NOMO-1 treated with dmso at 0.1 percent for 144 hours (cell line): ENCODE measurements around the gene QSOX2.
"Not testable (repeated sequence)": the region's sequence is repeated elsewhere in the genome, so short reads cannot be mapped to it uniquely, and the experiment has no call there.

Source experiments
- DNase-seq: peaks from one replicate; lab custom pipeline; 2025; ENCODE audit not compliant: unreplicated experiment; lab: John Stamatoyannopoulos, UW

The QSOX2 gene

DNA sequence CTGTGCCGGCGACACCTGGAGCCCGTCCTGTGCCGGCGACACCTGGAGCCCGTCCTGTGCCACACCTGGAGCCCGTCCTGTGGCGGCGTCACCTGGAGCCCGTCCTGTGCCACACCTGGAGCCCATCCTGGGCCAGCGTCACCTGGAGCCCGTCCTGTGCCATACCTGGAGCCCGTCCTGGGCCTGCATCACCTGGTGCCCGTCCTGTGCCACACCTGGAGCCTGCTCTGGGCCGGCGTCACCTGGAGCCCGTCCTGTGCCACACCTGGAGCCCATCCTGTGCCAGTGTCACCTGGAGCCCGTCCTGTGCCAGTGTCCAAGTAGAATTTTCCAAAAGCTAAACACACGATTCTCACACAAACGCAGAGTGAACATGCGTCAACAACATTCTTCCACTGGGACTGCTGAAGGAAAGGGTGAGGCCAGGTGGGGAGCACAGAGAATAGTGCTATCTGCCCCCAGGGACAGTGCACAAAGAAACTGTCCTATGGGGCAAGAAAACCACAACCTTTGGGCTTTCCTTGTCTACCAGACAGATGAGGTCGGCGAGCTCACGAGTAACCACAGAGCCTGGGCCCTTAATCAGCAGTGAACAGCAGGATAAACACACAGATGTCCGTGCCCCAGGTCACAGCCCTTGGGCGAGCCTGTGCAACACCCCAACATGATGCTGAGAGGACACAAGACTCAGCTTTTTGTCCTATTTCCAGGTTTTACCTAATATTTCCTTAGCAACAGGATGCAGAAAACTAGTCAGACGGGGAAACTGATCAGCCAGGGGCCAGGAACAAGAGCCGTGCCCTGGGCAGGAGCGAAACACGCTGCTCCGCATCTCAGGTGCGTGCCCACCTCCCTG, 7.9 kb downstream of the QSOX2 start:
- DNase-seq: no peak

DNA sequence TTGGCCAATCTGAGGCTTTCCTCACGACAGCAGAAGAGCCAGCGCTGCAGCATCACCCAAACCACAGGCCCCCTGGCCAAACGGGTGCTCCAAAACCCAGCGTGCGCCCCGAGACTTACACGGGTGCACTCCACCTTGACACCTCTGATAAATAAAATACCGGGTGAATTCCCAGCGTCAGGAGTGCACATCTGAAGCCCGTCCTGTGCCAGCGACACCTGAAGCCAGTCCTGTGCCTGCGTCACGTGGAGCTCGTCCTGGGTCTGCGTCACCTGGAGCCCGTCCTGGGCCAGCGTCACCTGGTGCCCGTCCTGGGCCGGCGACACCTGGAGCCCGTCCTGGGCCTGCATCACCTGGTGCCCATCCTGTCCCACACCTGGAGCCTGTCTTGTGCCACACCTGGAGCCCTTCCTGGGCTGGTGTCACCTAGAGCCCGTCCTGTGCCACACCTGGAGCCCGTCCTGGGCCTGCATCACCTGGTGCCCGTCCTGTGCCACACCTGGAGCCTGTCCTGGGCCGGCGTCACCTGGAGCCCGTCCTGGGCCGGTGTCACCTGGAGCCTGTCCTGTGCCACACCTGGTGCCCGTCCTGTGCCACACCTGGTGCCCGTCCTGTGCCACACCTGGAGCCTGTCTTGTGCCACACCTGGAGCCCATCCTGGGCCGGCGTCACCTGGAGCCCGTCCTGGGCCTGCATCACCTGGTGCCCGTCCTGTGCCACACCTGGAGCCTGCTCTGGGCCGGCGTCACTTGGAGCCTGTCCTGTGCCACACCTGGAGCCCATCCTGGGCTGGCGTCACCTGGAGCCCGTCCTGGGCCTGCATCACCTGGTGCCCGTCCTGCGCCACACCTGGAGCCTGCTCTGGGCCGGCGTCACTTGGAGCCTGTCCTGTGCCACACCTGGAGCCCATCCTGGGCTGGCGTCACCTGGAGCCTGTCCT, 8.9 kb downstream of the QSOX2 start:
- DNase-seq: not testable (repeated sequence)

DNA sequence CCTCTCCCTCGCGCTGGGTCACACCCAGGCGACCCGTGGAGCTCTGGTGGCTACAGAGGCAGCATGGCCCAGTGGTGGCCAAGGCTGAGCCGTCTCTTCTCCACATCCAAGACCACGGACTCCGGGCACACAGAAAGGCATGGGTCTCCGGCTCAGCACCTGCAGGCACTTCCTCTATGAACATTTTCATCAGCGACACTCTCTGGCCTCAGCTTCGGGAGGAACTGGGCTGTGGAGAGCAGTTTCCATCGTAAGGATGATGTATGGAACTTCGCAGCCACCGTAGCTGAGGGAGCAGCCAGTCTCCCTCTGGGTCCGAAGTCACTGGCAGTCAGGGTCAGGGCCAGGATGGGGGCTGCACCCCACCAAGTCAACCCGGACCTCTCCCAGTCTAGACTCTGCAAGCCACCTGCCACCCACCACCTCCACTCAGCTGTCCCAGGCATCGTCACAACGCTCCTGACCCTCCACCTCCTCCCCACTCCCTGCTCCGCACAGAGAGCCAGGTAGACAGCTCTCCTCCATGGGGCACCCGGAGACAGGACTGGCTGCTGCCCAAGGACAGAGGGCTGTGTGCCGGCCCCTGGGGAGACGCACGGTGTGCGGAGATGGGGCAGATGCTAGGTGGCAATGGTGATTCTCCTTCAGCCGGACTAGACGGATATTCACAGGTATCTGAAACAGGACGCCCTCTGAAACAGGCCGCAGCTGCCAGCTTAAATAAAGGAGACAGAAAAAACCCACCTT, 9.7 kb downstream of the QSOX2 start:
- DNase-seq: no peak

DNA sequence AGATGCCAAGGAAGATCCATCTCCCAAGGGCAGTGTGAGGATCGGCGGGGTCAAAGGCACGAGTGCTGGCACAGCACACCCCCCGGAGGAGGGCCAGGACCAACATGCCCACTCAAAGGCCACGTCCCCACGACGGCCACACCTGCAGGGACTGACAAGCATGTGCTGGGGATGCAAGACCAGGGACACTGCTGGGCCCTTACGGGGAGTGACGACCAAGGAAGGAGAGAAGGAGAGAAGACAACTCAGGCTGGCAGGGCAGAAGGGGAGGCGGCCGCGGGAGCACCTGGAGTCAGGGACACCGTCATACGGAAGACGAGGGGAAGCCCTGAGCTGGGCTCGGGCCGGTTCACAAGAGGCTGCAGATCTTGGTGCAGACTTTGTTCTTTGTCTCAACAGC, 10.4 kb downstream of the QSOX2 start:
- DNase-seq: no peak

DNA sequence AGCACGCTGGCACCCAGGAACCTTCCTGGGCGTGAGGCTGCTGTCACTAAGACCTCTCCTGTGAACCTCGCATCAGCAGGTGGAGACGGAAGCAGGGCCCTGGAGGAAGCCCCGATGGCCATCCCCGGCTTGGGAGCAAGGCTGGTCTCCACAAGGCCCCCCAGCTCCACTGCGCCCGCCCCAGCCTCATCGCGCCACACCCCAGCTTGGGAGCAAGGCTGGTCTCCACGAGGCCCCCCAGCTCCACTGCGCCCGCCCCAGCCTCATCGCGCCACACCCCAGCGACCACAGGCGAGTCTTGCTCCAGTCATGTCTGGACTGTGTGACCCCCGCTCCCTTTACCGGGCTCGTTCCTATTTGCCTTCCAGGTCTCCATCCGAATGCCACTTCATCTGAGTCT, 11.0 kb downstream of the QSOX2 start:
- DNase-seq: no peak

DNA sequence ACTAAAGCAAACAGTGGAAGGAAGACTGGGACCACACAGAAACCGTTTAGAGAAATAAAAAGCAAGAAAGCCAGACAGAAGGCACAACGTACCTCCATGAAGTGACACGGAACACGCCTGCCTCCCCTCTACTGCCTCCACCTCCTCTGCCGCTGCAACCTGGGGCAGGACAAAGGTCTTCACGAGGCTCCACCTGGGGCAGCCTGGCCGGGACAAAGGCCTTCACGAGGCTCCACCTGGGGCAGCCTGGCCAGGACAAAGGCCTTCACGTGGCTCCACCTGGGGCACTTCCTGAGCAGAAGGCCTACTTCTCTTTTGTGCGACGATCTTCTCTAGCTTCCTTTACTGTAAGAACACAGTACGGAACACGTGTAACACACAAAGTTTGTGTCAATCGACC, 11.7 kb downstream of the QSOX2 start:
- no peak for DNase-seq

DNA sequence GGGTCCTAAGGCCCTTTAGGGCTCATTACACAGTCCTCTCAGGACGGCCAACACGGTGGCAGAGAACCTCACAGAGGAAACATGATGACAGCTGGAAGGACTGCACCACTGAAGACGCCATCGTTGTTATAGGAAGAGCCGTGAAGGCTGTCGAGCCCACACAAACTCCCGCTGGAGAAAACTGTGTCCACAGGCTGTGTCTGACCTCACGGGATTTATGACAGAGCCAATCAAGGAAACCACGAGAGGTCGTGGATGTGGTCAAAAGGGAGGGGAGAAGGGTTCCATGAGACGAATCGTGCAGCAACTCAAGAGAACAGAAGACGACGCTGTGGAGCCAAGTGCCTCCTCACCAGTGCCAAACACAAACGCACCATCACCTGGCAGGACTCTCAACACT, 12.2 kb downstream of the QSOX2 start:
- DNase-seq: no peak

DNA sequence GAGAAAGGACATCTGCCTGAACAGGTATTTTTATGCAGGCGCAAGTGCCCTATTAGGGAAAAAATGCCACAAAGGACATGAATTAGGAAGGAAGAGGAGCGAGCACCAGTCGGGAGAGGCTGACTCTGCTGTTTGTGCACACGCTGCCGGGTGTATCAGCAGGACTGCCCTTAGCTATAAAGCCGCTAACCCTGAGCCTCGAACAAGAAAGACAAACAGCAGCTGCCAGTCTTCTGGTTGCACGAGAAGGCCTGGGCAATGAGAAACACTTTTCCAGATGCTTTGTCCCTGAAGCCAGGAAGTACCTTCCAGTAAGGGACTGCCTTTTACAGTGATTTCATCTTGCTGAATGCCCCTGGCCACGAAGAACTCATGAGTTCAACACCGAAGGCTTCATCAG, 12.6 kb downstream of the QSOX2 start:
- no peak for DNase-seq

DNA sequence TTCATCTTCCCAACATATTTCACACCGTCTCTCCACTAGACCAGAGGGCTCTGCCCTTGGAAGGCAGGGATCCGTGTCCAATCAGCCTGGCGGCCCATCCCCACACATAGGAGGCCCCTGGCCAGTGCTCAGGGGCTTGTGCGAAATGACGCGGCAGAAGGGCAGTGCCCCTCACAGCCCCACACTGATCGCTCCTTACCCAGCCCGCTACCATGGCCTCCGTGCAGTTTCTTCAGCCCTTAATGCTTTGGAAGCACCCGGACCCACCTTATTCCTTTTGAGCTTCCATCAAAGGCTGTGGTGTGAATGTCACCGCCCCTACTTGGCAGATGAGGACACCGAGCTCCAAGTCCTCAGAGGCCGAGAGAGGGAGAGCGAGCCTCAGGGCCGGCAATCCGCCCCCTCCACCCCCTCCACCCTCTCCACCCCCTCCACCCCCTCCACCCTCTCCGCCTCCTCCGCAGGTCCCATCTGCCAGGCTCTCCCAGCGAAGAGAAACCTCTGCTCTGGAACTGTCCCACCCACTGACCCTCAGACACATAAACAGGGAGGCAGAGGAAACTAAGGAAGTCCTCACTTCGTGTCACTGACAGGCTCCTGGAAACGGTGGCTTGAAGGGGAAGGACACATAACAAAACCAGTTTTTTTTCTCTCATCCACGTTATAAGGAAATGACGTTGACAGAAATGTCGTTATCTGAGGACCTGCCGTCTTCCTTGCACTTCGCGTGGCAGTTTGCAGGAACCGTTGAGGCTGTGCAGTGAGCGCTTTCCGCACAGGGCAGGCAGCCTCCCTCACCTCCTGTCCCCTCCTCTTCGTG, 13.9 kb downstream of the QSOX2 start:
- DNase-seq: peak; percentile 91

DNA sequence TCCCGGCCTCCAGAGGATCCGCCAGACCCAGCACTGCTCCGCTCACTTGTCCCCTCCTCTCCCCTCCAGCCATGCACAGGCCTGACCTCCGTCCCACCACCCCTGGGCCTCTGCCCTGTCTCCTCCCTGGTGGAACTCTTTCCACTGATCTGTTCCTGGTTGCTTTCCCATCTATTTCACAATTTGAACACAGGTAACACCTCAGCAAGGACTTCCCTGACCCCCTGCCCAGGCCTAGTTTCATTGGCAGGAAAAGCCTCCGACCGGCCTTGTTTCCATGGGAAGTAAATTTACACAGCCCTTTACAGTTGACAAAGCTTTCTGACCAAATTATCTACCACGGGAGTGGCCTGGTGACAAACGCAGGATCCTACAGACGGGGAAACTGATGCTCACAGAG, 14.8 kb downstream of the QSOX2 start:
- DNase-seq: no peak

DNA sequence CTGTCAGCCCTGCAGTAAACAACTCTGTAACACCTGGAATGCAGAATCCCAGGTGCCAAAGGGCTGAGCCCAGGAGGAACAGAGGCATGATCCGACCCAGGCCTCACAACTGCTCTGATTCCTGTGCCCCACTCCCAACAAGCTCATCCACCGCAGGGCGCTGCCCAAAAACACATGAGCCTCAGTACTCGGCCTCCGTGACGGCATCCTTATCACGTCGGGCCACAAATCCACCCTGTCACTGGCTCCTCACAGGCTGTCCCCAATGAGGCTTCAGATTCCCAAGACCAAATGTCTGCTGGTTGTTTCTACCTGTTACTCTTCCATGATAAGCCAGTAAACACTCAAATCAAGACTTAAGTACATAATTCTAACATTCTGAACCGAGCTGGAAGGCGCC, 15.2 kb downstream of the QSOX2 start:
- no peak for DNase-seq

DNA sequence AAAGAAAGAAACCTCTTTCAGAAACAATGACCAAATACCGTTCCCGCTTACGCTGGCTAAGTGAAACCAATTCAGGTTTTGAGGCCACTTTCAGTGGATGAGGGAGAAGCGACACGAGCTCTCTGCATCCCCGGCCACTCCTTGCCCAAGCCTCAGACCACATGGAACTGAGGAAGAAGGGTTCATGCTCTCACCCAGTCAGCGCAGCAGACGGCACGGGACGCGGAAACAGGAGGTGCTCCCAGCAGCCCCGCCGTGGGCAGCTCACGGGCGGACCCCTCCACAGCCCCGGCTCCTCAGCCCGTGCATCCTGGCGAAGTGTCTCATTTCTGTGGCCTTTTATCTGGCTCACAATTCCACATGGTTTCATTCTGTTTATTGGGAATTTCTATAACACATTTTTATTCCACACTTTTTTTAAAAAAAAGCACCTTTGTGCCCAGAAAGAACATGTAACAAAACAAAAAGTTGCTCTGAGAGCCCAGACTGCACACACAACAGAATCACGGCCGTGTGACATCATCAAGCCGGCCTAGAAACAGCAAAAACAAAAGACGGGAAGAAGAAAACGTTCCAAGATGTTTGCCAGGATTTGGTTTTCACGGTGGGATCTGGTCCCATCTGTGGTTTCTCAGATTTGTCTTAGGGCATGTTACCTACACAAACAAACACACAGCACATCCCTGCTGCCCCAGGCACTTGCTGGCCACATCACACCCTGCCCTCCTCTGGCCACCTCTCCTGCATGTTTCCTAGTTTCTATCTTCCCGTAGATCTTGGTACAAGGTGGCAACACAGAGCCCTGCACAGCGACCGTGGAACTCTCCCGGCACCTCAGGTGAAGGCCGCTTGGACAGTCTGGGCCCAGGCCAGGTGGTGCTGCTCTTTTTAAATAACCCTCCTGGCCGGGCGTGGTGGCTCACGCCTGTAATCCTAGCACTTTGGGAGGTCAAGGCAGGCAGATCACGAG, 16.2 kb downstream of the QSOX2 start:
- DNase-seq: no peak

DNA sequence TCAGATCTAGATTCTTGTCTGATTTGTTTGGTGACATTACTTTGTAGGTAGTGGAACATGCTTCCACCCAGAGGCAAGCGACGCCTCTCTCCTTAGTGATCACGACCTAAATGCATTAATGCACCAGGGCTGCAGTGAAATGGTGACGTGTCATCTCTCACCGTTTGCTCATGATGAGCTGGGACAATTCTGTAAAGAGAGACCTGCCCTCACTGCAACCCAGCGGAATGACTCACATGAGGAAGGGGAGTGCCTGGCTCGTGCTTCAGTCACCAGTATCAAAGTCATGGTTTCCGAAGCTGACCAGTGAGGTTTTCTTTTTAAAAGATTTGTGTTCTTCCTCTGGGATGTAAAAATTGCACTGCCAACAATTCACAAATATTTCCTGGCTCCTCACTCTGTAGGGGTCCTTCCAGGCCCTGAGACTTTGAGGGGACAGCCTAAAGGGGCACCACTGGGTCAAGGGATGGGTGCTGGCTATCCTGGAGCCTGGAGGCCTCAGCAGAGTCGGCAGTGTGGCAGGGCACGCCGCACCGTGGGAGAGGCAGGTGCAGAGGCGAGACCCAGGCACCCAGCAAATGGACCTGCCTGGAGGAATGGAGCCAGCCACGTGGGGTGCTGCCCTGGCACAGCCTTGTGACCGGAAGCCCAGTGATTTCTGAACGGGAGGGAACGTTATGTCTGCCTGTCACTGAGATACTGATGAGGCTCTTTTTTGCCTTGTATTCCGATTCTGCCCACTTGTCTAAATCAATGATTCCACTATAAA, 17.3 kb downstream of the QSOX2 start:
- DNase-seq: peak; percentile 29

DNA sequence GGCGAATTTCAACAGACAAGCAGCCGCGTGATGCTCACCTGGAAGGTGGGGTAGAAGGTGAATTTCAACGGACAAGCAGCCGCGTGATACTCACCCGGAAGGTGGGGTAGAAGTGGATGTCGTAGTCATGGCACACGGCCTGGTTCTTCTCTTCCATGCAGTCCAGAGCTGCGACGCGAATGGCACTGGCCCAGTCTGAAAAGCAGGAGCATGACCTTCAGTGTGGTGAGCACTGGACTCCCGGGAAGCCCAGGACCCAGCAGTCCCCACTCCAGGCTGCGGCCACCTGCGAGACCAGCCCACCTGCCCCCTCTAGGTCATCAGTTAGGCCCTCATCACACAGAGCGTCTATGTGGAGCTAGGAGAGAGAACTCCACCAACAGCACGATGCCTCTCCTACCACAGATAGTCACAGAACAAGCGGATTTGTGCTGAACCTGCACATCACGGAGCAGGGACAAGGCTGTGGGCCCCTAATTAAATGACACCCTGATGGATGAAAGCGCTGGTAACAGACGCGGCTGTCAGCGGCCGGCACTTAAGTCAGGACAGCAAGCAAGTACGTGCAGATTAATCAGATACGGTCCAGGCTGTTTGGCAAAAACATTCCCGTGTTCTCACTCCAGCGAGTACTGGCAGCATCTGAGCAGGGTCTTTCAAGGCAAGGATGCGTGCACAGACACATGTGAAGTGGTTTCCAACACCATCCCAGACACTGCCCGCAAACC, 18.8 kb downstream of the QSOX2 start:
- no peak for DNase-seq

DNA sequence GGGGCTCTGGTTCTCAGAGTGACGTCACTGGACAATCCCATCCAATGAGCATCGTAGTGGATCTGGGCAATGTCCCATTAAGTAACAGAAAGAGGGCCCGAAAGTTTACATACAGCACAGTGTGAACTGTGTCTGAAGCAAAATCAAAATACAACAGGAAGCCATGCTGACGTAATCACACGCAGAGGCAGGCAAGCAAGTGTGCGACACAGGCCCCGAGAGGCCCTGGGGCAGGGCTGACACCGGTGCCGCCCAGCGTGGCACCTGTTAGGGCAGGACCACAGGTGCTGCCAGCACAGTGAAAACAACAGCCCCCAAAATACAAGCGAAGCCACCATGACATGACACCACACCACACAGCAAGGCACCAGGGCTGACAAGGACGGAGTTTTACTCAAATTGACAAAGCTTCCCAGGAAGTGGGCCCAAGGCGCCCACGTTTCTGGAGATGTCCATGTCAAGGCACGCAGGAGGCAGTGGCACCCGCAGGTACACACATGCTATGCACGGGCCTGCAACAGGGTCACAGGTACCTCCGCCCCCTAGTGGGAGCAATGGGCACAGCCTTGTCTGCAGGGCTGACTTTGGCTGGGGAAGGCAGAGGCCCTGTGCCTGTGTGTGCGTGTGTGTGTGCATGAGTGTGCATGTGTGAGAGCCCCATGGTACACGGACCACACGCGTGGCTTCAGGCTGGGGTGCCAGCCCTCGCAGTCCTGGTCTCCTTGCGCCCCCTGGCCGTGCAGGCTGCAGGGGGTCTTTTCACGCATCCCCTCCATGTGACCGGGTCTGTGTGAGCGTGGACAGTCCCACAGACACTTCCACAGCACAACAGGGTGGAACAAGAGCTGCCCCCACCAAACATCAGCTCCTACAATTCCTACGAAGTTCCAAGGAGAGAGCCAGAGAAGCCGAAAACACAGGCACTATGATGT, 19.6 kb downstream of the QSOX2 start:
- DNase-seq: peak; percentile 55

DNA sequence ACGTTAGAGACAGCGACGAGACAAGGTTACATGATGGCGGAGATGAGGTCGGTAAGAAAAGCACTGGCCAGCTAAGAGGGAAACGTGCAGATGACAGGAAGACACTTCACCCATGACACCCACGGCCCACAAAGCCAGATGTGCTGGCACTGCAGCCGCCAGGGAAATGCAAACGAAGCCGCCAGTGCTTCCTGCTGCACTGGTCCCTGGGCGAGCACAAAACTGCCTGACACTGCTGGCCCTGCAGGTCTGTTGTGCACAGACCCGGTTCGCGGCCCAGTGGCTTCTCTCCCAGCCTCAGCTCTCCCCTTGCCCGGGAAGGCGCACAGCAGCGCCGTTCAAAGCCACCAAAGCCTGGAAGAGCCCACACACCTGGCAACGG, 20.3 kb downstream of the QSOX2 start:
- DNase-seq: no peak
